HG02884 (cell line): ENCODE measurements around the gene ARHGDIA.

Experiments
- ATAC-seq: cut with Tn5 transposase; IDR thresholded peaks from one replicate; pipeline ENCODE4 v1.9.1; 2021; ENCODE audit warnings: mild to moderate bottlenecking, moderate library complexity; ENCODE audit not compliant: unreplicated experiment

The ARHGDIA gene

DNA sequence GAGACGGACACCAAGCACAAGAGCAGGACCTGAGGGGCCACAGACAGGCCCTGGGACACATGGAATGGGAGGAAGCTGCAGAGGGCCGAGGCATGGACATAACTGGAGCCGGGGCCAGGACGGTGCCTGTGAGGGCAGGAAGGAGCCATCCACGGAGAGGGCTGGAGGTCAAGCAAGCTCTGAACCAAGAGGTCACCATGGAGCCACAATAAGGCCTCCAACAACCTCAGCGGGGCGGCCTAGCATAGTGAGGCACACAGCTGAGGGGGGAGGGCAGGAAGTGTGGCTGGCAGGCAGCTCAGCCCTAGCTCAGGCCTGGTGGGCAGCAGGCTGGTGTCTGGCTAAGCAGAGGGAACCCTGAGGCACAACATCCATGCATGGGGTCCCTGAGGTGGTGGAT lies 42.5 kb downstream of the ARHGDIA start:
- no peak for ATAC-seq

DNA sequence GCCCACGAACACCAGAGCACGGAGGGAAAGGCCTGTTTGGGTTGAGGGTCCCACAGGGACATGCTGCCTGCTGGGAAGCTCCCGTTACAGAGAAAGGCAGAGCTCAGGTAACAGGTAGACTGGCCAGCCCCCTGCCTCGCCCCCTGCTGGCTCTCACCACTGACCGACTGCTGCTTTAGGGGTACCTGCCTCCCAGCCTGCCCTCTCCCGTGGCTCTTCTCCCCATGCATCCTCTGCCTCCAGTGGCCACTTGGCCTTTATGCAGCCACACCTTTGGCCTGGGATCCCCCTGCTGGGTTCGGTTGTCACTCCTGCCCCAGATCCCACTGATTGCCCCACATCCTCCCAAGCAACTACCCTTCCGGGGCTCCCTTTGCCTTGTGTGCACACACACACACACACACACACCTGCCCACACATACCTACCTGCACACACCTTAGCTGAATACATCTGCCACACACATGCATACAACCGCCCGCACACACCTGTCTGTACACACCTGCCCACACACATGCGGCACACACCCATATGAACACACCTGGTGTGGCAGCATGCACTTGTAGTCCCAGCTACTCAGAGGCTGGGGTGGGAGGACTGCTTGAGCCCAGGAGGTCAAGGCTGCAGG lies 45.2 kb downstream of the ARHGDIA start:
- no peak for ATAC-seq

DNA sequence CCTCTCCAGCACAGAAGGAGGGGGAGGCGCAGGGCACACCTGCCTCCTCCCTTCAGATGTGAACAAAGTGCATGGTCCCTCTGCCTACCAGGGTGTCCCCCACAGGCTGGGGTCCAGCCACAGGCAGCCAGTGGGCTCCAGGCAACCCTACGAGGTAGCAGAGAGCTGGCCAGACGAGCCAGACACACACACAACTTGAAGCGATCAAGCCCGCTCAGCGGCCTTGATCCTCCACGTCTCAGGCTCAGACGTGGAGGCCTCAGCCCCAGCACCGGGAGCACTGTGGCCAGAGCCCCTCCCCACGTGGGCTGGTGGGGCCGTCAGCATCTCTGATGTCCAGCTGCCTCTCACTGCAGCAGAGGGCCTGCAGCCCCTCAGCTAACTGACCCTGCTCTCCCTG lies 46.5 kb downstream of the ARHGDIA start:
- ATAC-seq = no peak

DNA sequence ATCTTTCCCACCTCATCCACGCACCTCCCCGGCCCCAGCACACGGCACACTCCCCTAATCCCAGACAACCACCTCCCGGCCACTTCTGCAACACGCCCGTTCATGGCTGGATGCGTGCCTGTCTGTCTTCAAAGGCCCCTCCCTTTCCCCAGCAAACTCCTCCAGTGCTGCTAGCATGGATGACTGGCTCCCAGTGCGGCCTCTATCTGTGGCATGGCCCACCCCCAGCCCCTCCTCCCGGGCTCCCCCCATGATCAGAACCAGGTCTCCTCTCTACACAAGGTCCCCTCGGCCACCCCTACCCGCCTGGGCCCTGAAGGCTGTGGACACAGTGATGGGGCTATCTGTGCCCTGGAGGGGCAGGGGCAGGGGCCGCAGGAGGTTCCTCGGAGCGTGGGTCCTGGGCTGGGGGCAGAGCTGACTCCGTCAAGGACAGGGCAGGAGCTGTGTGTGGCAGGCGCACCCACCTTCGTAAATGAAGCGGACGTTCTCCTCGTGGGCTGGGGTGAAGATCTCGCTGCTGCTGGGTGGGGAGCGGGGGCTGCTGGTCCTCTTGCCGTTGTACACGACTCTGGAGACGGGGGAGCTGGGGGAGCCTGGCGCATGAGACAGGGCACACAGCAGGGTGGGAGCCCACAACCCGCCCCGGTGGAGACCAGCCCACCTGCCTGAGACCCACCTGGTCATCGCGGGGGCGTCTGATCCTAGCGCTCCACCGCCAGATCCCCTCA lies 47.2 kb downstream of the ARHGDIA start:
- ATAC-seq = no peak

DNA sequence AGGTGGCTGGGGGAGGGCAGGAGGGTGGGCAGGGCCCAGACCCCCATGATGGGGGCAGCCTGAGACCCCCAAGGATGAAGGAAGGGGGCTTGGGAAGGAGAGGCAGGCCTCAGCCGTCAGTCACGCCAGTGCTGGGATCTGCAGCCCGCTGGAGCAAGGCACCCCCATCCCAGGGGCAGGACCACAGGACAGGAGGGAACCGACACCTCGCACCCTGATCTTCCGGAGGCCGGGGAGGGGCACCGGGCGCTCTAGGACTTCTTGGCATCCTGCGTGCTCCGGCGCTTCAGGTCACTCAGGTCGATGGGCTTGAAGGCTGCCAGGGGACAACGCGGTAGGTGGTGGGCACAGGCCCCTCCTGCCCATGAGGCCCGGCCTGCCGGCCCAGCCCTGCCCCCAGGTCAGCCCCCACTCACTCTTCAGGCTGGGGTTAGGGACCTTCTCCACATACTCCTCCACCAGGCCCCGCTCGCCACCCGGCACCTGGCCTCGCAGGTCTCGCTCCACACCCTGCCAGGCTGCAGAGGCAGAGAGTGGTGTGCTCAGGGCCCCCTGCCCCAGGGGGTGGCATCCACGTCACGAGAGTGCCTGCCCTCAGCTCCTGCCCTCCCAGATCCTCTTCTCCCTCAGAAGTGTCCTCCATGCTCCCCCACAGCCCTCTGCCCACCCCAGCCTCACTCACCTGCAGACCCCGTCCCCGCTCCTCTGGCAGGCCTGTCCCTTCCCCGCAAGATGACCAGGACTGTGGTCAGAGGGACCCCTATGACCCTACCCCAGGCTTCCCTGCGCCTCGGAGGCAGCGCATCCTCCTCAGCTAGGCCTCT lies 47.9 kb downstream of the ARHGDIA start:
- no peak for ATAC-seq

DNA sequence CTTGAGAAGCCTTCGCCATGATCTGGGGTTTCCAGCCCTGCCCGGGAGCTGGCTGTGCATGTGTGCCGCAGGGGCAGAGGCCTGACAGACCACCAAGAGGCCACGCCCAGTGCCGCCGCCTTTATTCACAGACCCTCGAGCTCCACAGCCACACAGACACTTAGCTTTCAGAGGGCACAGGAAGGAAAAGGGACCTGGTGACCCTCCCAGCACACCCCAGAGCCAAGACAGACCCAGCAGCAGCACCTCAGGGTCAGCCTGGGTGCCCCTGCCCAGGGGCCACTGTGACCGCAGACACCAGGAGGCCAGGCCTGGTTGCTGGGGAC lies 48.9 kb downstream of the ARHGDIA start:
- no peak for ATAC-seq

DNA sequence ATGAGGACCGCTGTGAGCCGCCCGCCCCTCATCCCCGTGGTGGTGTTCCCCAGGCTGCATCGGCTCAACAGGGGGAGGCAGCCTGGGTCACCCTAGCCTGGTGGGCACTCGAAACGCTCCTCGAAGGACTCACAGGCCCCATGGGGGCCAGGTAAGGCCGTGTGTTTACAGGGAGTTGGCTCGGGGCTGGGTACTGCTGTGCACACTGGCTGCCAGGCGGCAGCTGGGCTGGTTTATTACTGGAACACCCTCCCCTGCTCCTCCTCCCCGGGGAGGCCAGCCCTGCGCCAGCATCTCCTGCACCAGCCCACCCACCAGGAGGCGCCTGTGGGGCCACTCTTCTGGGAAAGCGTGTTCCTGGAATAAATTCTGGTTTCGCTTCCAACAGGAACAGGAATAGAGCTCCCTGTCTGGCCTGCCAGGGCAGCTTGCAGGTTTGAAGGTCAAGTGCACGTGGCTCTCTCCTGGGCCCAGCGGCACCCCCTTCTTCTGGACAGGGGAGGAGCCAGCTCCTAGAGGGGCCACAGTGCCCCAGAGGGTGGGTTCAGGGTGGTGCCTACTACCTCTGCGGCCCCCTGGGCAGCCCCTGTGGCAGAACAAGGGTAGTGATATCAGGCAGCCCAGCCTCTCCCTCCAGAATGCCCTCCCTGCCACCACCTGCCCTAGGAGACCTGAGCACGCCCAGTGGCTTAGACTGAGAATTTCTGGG lies 49.4 kb downstream of the ARHGDIA start:
- no peak for ATAC-seq

DNA sequence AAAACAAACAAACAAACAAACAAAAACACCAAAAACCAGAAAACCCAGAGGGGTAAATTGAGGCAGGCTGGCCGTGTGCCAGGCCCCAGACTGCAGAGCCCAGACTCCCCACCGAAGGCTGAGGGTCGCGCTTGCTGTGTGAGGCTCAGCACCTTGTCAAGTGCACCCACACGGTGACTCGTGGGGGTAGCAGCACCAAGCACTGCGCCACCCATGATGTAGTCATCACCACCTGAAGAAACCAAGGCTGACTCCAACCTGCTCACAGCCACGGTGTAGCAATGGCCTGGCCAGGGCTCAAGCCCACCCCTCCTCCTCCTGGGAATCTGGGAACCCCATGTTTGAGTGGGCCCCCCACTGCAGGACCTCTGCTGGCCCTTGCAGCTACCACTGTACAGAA lies 50.0 kb downstream of the ARHGDIA start:
- ATAC-seq = no peak

DNA sequence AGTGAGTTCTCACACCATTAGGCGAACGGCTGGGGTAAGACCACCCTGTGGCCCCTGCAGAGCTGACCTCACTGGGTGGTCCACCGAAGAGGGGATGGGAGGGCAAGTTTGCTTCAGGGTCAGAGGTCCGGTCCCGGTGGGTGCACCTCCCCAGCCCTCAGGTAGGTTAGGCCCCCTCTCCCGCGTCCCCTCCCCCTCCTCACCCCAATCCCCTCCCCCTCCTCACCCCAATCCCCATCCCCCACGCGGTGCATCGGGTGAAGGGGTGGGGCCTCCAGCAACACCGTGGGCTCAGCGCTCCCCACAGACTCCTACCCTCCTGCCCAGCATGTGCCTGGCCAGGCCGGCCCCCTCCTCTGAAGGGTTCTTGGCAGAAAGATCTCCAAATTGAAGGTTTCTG lies 51.4 kb downstream of the ARHGDIA start:
- no peak for ATAC-seq

DNA sequence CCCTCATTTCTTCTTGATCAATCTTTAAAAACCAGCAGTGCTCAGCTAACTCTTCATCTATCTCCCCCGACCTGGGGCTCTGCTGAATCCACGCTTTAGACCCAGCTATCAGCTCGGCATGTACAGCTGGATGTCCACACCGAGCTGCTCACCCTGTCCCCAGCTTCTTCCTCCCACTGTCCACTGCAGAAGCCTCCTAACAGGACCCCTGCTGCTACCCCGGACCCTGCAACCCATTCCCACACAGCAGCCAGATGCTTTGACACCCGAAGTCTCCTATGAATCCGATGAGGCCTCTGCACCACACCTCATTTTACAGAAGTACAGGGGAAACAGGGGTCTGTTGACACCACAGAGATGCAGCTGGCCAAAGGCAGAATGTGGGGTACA lies 53.4 kb downstream of the ARHGDIA start:
- no peak for ATAC-seq
